SK-MEL-5 (cell line): ENCODE measurements around the gene MCTP2. TPM values are rescaled to one million over a fixed set of nuclear protein-coding genes. Genes with fewer than 3 reads are reported as not detected.
"Not testable (repeated sequence)": the region's sequence is repeated elsewhere in the genome, so short reads cannot be mapped to it uniquely, and the experiment has no call there.

Experiments used
- DNase-seq: peaks from one replicate; pipeline ENCODE4 v3.0.0-alpha.2; 2016; ENCODE audit warnings: low read depth, low spot score
- in situ Hi-C: cut with HindIII; loops from 2 replicates; pipeline ENCODE4 v1.10.0; 2016; ENCODE audit warnings: low sequenced_read_pairs, high pct_unique_total_duplicates, low pct_unique_long_range_greater_than_20kb
- total RNA-seq: library from RNA; depleted of rRNA; stranded (reverse); fragments of >200 nt; shearing (Covaris generic); gene quantifications from 2 replicates; pipeline ENCODE4 v1.2.3, GENCODE V29; 2014

The MCTP2 gene
- total RNA-seq, 1 experiment from 2014 or later: 18.3 TPM

GRCh38 chr15:94253742-94254141 is 22.4 kb downstream of the MCTP2 start:
- DNase-seq: no peak
- in situ Hi-C loops: no loop called here

DNA sequence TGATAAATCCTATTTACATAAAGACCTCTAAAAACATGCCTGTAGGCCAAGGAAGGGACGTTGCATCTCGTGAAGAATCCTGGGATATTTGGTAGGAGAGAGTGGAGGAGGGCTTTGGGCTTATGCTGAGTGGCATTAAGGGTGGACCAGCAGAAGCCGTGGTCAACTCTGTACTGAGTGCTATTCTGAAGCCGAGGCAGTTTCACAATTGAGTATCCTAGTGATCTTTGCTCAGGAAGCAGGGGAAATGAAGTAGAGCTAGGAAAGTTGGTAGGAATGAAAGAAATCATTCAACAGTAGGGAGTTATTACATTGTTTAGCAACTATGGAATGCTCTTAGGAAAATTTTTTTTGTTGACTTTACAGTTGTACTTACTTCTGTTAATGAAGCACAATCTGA is 24.2 kb downstream of the MCTP2 start:
- peak; percentile 62 for DNase-seq
- in situ Hi-C loops: no loop called here

GRCh38 chr15:94256511-94256910 is 25.1 kb downstream of the MCTP2 start:
- in situ Hi-C loops: no loop called here
- DNase-seq: no peak

DNA sequence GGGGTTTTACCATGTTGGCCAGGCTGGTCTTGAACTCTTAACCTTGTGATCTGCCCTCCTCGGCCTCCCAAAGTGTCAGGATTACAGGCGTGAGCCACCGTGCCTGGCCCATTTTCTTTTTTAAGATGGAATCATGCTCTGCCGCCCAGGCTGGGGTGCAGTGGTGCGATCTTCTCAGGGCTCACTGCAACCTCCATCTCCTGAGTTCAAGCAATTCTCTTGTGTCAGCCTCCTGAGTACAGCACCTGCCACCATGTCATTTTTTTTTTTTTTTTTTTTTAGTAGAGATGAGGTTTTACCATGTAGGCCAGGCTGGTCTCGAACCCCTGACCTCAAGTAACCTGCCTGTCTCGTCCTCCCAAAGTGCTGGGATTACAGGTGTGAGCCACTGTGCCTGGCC is 26.4 kb downstream of the MCTP2 start:
- DNase-seq, in situ Hi-C loops: not testable (repeated sequence)

DNA sequence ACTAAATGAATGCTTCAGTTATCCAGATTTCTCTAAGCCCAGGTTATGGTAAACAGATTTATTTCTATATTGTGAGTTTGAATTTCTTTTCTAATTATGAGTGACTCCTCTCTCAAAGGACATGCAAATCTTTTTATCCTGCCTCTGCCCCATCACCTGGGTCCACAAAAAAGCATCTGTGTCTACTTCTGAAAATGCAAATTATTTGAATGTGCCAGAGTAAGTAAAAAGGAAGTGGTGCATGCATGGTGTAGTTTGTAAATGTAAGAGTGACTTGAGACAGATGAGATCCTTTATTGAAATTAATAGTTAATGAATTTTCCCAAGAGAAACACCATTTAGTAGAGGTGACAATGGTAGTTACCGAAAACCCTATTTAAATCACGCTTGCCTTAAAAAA is 26.9 kb downstream of the MCTP2 start:
- in situ Hi-C loops: no loop called here

GRCh38 chr15:94259121-94259751 is 27.9 kb downstream of the MCTP2 start:
- in situ Hi-C loops: no loop called here
- no peak for DNase-seq

More for the DNA sequence above, 26.9 kb downstream of the MCTP2 start:
- no peak for DNase-seq

DNA sequence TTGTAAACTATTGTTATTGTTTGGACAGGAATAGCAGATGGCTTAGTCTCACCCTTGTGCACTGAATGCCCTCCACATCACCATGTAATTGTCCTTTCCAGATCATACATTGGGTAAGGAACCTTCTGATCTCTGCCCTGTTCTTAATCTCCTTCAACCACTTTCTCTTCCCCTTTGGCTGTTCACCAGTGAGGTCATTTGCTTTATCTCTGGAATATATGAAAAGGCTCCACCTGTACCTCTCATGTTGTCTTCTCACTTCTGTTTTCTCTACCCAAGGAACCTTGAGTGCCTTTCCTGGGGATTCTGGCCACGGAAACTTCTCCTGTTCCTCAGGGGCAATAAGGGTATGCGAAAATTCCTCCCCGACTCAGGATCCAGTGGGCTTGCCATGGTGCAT is 28.5 kb downstream of the MCTP2 start:
- no peak for DNase-seq
- in situ Hi-C loops: no loop called here

- in situ Hi-C loops: no loop called here
- no peak for DNase-seq
These were observed 30.8 kb downstream of the MCTP2 start for GRCh38 chr15:94262201-94262600.

DNA sequence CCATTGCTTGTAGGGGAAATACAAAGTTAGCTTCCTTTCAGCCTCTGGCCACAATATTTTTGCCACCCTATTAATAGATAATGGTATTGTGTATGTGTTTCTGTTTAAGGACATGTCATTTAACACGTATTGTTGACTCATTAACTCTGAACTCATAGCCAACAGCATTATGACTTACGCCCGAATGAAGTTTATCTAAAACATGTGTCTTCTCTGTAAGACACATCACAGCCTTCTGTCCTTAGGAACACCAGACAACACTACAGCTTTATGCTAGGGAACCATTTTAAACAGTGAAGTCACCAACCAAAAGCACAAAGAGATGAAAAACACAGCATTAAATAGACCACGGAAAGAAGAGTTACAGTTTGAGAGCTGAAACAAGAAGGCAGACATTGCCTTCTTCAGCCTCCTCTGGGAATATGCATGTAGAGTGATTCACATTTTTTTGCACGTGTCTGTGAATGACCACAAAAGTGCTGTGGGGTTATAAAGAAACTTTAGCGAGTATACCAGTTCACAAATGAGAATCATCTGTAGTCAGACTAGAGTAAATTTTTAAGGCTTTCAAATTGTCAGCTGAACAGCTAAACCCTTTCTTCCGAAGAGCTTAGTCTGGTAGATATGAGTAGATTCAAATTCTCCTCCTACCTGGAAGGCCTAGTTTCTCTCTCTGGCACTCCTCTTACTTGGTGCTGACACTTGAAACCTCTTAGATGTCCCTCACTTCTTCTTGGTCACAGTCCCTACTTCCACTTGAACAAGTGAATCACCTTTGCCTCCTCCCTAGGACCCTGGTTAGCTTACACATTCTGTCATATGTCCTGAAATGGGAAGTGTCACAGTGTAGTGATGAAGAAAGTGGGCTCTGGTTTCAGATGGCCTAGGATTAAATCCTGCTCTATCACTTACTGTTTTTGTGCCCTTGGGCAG is 32.2 kb downstream of the MCTP2 start:
- in situ Hi-C loops: no loop called here
- no peak for DNase-seq

DNA sequence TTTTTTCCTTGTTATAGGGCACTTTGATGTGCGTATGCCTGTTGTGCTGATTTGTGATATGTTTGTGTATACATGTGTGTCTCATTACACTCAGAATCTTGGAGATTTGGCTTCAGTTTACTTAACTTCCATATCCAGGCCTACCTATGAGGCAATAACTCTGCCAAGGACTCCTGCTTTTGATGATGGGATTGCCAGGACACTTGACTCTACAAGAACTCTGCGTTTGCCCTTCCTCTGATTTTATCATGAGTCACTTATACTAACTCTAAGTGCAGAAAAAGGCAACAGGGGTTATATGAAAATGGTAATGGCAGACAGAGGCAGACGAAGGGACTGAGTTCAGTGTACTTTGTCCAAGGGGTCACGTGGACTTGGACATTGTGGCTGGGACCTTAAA is 33.6 kb downstream of the MCTP2 start:
- DNase-seq: no peak
- in situ Hi-C loops: no loop called here

DNA sequence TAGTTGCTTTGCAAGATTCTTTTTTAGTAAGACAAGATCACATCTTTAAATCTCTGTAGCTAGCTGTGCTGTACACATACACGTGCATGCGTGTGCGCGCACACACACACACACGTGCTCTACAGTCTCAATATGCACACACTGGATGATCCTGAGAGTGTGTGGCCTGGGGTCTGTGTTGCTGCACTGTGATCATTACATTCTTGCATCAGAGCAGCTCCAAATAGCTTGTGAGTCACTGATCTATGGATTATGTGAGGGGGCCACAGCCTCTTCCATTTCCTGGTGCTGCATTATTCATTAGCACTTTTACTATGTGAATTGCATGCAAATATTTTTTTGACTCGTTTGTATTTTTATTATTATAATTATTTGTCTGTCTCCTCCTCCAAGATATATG is 34.6 kb downstream of the MCTP2 start:
- DNase-seq: no peak
- in situ Hi-C loops: no loop called here

GRCh38 chr15:94266789-94267188 is 35.4 kb downstream of the MCTP2 start:
- DNase-seq: no peak
- in situ Hi-C loops: no loop called here

DNA sequence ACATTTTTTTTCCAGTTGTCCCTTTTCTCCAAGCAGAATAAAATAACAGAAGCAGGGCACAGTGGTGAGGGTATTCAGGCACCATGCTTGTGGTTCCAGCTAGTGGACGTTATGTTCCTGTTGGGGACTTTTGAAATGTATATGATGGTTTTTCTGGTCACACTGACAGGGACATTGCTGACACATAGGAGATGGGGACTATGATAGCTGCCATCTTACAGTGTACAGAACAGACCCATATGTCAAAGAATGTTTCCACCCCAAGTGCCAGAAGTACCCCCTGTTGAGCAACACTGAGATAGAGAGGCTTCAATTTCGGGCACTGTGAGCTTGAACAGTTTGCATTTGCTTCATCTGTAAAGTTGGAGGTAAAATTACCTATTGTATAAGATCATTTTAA is 38.6 kb downstream of the MCTP2 start:
- no peak for DNase-seq
- in situ Hi-C loops: no loop called here

DNA sequence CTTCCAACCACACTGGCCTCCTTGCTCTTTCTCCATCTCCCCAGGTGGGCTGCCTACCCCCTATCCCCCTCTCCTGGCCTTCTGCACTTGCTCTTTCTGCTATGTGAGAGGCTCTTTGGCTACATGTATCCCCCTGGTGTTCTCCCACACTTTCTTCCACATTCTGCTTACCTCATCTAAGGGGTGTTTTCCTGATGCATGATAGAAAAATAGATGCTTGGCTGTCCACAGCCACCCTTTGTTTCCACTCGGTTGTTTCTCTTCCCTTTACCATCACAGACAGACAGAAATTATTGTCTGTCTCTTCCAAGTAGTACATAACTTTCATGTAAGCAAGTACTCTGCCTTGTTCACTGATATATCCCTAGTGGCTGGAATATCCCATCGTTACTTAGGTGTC is 39.2 kb downstream of the MCTP2 start:
- no peak for DNase-seq
- in situ Hi-C loops: no loop called here

DNA sequence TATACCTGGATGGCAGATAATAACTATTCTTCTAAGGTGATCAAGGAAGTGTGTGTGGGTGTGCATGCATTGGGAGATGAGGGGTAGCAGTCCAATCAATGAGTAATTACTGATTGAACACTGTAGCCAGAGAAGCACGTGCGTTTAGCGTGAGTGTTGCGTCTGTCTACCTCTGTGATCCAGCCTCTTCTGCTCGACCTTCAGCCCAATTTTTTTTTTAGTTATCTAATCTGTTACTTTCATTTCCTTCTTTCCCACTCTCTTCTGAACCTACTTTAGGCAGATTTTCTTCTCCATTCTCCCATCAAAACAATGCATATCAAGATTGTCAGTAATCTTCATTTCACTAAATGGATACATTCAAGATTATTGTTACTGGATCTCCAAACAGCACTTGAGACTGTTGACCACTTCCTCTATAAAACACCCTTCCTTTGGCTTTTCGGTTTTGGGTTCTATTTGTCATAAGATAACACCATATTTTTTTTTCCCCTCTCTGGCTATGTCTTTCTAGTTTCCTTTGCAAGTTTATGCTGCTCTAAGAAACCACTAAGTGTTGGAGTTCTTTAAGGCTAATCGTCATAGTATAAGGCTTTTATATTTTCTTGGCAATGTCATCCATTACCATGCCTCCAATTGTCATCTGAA is 41.0 kb downstream of the MCTP2 start:
- no peak for DNase-seq
- in situ Hi-C loops: no loop called here

GRCh38 chr15:94273826-94274225 is 42.5 kb downstream of the MCTP2 start:
- in situ Hi-C loops: no loop called here

DNA sequence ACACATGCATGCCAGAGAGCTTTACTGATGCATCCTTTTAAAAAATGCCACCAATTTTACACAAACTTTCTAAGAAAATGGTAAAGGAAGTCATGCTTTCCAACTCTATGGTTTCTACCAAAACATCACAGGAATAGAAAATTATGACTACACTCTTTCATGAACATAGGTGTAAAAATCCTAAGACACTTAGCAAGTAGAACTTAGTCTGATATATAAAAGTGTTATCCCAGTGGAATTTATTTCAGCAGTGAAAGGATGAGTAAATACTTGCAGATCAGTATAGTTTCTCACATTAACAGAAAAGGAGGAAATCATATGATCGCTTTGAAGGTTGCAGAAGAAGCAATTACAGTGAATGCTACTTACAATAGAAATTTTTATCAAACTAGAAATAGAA is 43.4 kb downstream of the MCTP2 start:
- no peak for DNase-seq
- in situ Hi-C loops: no loop called here

More at GRCh38 chr15:94273826-94274225, 42.5 kb downstream of the MCTP2 start:
- no peak for DNase-seq

- DNase-seq: peak; percentile 63
- in situ Hi-C loops: no loop called here
These were observed 46.1 kb downstream of the MCTP2 start for GRCh38 chr15:94277485-94277884.
